Loucy (cell line): ENCODE measurements around the gene SCIN.

Experiments
- CTCF ChIP-seq: fragments of 200-600 bp; sonication (generic); conservative IDR thresholded peaks from 2 replicates; pipeline ENCODE4 v1.5.1; 2014; ENCODE audit warnings: mild to moderate bottlenecking, antibody characterized with exemption, low read length
- EZH2phosphoT487 ChIP-seq: fragments of 200-600 bp; IDR thresholded peaks from 2 replicates; pipeline ENCODE4 v1.6.1; 2018; ENCODE audit warnings: antibody characterized with exemption, mild to moderate bottlenecking, moderate library complexity, borderline replicate concordance

- TF ChIP-seq CTCF: no peak
- no peak for TF ChIP-seq EZH2phosphoT487
Measured at GRCh38 chr7:12703881-12704280, 133.4 kb downstream of the SCIN start.
